Measurements from ENCODE around the gene MTUS2.

The MTUS2 gene

GRCh38 chr13:29143847-29144246 is 323.7 kb downstream of the MTUS2 start:
- TF ChIP-seq CTBP1 (IDR thresholded peaks at IDR 0.05; ENCODE audit: borderline replicate concordance) (no peak), L3MBTL2 (conservative IDR thresholded peaks at IDR 0.05) (no peak), ELF4 (IDR thresholded peaks at IDR 0.05) (no peak), FOXK2 (IDR thresholded peaks at IDR 0.05) (no peak), SP1 (IDR thresholded peaks at IDR 0.05) (no peak), LEF1 (IDR thresholded peaks at IDR 0.05; ENCODE audit: borderline replicate concordance) (no peak)
- ChIA-PET CTCF (interaction anchor here (0.6 kb wide), 1 partner anchor 127 kb away, joined by 9 read pairs; no protein-coding TSS in a partner anchor), POLR2A (no interaction called here)
- no peak for DNase-seq (ENCODE audit: extremely low spot score)

GRCh38 chr13:29154390-29154789 is 334.3 kb downstream of the MTUS2 start:
- TF ChIP-seq FOXK2 (IDR thresholded peaks at IDR 0.05) (no peak), ZNF384 (IDR thresholded peaks at IDR 0.05) (no peak), ARNT (IDR thresholded peaks at IDR 0.05) (no peak), BHLHE40 (IDR thresholded peaks at IDR 0.05; ENCODE audit: borderline replicate concordance) (no peak), ELF4 (IDR thresholded peaks at IDR 0.05) (no peak), FOXA1 (IDR thresholded peaks at IDR 0.05) (no peak), FOXM1 (IDR thresholded peaks at IDR 0.05; ENCODE audit: borderline replicate concordance) (no peak), L3MBTL2 (conservative IDR thresholded peaks at IDR 0.05) (no peak)
- TF ChIP-seq, protein P1, sequence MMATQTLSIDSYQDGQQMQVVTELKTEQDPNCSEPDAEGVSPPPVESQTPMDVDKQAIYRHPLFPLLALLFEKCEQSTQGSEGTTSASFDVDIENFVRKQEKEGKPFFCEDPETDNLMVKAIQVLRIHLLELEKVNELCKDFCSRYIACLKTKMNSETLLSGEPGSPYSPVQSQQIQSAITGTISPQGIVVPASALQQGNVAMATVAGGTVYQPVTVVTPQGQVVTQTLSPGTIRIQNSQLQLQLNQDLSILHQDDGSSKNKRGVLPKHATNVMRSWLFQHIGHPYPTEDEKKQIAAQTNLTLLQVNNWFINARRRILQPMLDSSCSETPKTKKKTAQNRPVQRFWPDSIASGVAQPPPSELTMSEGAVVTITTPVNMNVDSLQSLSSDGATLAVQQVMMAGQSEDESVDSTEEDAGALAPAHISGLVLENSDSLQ (IDR thresholded peaks at IDR 0.05): no peak
- ChIA-PET CTCF (no interaction called here), POLR2A (no interaction called here)
- DNase-seq (ENCODE audit: extremely low spot score): no peak

- no peak for TF ChIP-seq ZNF384 (IDR thresholded peaks at IDR 0.05)
- TF ChIP-seq NFRKB (IDR thresholded peaks at IDR 0.05): no peak
- no peak for TF ChIP-seq ARNT (IDR thresholded peaks at IDR 0.05)
- TF ChIP-seq L3MBTL2 (conservative IDR thresholded peaks at IDR 0.05): no peak
- no peak for TF ChIP-seq CTBP1 (IDR thresholded peaks at IDR 0.05; ENCODE audit: borderline replicate concordance)
- TF ChIP-seq TARDBP (IDR thresholded peaks at IDR 0.05): no peak
- no peak for TF ChIP-seq HDGF (IDR thresholded peaks at IDR 0.05; ENCODE audit: borderline replicate concordance)
- POLR2A ChIA-PET: no interaction called here
- CTCF ChIA-PET: no interaction called here
- DNase-seq (ENCODE audit: extremely low spot score): no peak
Observed at GRCh38 chr13:29156136-29156535, 336.0 kb downstream of the MTUS2 start.

DNA sequence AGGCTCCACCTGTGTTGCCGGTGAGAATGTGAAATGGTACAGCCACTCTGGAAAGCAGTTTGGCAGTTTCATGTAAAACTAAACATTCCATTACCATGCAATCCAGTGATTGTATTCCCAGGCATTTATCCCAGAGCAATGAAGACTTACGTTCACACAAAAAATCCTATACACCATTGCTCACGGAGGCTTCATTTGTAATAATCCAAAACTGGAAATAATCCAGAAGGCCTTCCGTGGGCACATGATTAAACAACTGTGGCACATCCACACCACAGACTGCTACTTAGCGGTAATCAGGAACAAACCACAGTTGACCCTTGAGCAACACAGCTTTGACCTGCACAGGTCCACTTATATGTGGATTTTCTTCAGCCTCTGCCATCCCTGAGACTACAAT is 339.7 kb downstream of the MTUS2 start:
- ChIA-PET CTCF (no interaction called here), POLR2A (no interaction called here)
- TF ChIP-seq LEF1 (IDR thresholded peaks at IDR 0.05; ENCODE audit: borderline replicate concordance) (no peak), L3MBTL2 (conservative IDR thresholded peaks at IDR 0.05) (no peak), SP1 (IDR thresholded peaks at IDR 0.05) (no peak), NFRKB (IDR thresholded peaks at IDR 0.05) (no peak), FOXK2 (IDR thresholded peaks at IDR 0.05) (no peak), SUZ12 (IDR thresholded peaks at IDR 0.05) (no peak), ZNF384 (IDR thresholded peaks at IDR 0.05) (no peak), TARDBP (IDR thresholded peaks at IDR 0.05) (no peak), BHLHE40 (IDR thresholded peaks at IDR 0.05; ENCODE audit: borderline replicate concordance) (no peak), CTBP1 (IDR thresholded peaks at IDR 0.05; ENCODE audit: borderline replicate concordance) (no peak), FOXA1 (IDR thresholded peaks at IDR 0.05) (no peak), ARNT (IDR thresholded peaks at IDR 0.05) (no peak), ELF4 (IDR thresholded peaks at IDR 0.05) (no peak), FOXM1 (IDR thresholded peaks at IDR 0.05; ENCODE audit: borderline replicate concordance) (no peak), HDGF (IDR thresholded peaks at IDR 0.05; ENCODE audit: borderline replicate concordance) (no peak)
- TF ChIP-seq, protein P1 (IDR thresholded peaks at IDR 0.05): no peak
- no peak for DNase-seq (ENCODE audit: extremely low spot score)

- TF ChIP-seq TARDBP (IDR thresholded peaks at IDR 0.05): no peak
- no peak for TF ChIP-seq CTBP1 (IDR thresholded peaks at IDR 0.05; ENCODE audit: borderline replicate concordance)
- no peak for TF ChIP-seq FOXM1 (IDR thresholded peaks at IDR 0.05; ENCODE audit: borderline replicate concordance)
- no peak for TF ChIP-seq NFRKB (IDR thresholded peaks at IDR 0.05)
- TF ChIP-seq ELF4 (IDR thresholded peaks at IDR 0.05): no peak
- no peak for TF ChIP-seq BHLHE40 (IDR thresholded peaks at IDR 0.05; ENCODE audit: borderline replicate concordance)
- no peak for TF ChIP-seq L3MBTL2 (conservative IDR thresholded peaks at IDR 0.05)
- no peak for TF ChIP-seq ARNT (IDR thresholded peaks at IDR 0.05)
- no peak for TF ChIP-seq SP1 (IDR thresholded peaks at IDR 0.05)
- no peak for TF ChIP-seq FOXA1 (IDR thresholded peaks at IDR 0.05)
- TF ChIP-seq, protein P1 (IDR thresholded peaks at IDR 0.05): no peak
- no peak for TF ChIP-seq HDGF (IDR thresholded peaks at IDR 0.05; ENCODE audit: borderline replicate concordance)
- TF ChIP-seq LEF1 (IDR thresholded peaks at IDR 0.05; ENCODE audit: borderline replicate concordance): no peak
- no peak for TF ChIP-seq FOXK2 (IDR thresholded peaks at IDR 0.05)
- no peak for TF ChIP-seq ZNF384 (IDR thresholded peaks at IDR 0.05)
- TF ChIP-seq SUZ12 (IDR thresholded peaks at IDR 0.05): no peak
- CTCF ChIA-PET: no interaction called here
- DNase-seq (ENCODE audit: extremely low spot score): no peak
- POLR2A ChIA-PET: no interaction called here
Observed at GRCh38 chr13:29160862-29161261, 340.7 kb downstream of the MTUS2 start.

GRCh38 chr13:29161676-29162075 is 341.5 kb downstream of the MTUS2 start:
- ChIA-PET POLR2A (no interaction called here), CTCF (no interaction called here)
- DNase-seq (ENCODE audit: extremely low spot score): no peak
- TF ChIP-seq FOXK2 (IDR thresholded peaks at IDR 0.05) (no peak), SUZ12 (IDR thresholded peaks at IDR 0.05) (no peak), ELF4 (IDR thresholded peaks at IDR 0.05) (no peak), BHLHE40 (IDR thresholded peaks at IDR 0.05; ENCODE audit: borderline replicate concordance) (no peak), SP1 (IDR thresholded peaks at IDR 0.05) (no peak), LEF1 (IDR thresholded peaks at IDR 0.05; ENCODE audit: borderline replicate concordance) (no peak), CTBP1 (IDR thresholded peaks at IDR 0.05; ENCODE audit: borderline replicate concordance) (no peak)
- TF ChIP-seq, protein P1 (IDR thresholded peaks at IDR 0.05): no peak

All from HEK293T (cell line).